ENCODE measurements around the gene ABRAXAS1.

ABRAXAS1 gene

DNA sequence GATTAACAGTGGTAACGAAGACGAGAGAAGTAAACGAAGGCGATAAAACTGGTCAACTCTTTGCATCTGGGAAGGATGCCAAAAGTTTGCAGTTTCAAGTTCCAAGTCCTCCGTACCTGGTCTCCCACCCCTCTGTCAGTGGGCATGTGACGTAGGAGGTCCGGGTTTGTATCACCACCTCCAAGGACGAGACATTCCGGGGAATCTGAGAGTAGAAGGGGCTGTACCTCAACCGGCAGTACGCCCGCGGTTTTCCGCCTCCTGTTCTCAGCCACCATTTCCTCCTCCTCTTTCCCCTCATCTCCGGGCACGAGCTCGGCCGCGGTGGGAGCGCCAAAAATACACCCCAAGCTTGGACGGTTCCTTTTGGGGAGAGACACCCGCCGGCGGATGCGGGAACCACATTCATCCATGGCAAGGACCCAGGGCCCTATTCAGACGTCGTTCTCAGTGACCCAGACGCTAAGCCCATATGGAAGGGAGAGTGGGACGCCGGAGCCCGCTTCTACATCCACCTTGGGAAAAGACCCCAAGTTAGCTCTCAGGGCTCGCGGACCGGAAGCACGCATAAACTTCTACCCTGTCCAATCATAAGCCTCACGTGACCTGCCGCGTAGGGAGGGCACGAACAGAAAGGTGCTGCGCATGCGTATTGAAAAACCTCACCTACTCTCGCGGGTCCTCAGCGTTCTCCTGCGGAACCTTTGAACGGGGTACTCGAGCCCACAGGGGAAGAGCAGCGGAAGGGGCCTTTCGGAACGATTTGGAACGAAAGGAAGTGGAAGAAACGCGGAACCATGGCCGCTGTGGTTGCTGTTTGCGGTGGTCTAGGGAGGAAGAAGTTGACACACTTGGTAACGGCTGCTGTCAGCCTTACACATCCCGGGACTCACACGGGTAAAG, 29.4 kb downstream of the ABRAXAS1 start, which contains the start of the genes HELQ and MRPS18C (continued):
- TF ChIP-seq, protein P1, sequence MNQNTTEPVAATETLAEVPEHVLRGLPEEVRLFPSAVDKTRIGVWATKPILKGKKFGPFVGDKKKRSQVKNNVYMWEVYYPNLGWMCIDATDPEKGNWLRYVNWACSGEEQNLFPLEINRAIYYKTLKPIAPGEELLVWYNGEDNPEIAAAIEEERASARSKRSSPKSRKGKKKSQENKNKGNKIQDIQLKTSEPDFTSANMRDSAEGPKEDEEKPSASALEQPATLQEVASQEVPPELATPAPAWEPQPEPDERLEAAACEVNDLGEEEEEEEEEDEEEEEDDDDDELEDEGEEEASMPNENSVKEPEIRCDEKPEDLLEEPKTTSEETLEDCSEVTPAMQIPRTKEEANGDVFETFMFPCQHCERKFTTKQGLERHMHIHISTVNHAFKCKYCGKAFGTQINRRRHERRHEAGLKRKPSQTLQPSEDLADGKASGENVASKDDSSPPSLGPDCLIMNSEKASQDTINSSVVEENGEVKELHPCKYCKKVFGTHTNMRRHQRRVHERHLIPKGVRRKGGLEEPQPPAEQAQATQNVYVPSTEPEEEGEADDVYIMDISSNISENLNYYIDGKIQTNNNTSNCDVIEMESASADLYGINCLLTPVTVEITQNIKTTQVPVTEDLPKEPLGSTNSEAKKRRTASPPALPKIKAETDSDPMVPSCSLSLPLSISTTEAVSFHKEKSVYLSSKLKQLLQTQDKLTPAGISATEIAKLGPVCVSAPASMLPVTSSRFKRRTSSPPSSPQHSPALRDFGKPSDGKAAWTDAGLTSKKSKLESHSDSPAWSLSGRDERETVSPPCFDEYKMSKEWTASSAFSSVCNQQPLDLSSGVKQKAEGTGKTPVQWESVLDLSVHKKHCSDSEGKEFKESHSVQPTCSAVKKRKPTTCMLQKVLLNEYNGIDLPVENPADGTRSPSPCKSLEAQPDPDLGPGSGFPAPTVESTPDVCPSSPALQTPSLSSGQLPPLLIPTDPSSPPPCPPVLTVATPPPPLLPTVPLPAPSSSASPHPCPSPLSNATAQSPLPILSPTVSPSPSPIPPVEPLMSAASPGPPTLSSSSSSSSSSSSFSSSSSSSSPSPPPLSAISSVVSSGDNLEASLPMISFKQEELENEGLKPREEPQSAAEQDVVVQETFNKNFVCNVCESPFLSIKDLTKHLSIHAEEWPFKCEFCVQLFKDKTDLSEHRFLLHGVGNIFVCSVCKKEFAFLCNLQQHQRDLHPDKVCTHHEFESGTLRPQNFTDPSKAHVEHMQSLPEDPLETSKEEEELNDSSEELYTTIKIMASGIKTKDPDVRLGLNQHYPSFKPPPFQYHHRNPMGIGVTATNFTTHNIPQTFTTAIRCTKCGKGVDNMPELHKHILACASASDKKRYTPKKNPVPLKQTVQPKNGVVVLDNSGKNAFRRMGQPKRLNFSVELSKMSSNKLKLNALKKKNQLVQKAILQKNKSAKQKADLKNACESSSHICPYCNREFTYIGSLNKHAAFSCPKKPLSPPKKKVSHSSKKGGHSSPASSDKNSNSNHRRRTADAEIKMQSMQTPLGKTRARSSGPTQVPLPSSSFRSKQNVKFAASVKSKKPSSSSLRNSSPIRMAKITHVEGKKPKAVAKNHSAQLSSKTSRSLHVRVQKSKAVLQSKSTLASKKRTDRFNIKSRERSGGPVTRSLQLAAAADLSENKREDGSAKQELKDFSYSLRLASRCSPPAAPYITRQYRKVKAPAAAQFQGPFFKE (tag by site-specific recombination; IDR thresholded peaks at IDR 0.05; ENCODE audit: borderline replicate concordance) = no peak
- TF ChIP-seq ZNF248 (tag by site-specific recombination; IDR thresholded peaks at IDR 0.05) = no peak
- no peak for TF ChIP-seq GFI1B (tag by site-specific recombination; IDR thresholded peaks at IDR 0.05)
- no peak for TF ChIP-seq PRDM1 (tag by site-specific recombination; IDR thresholded peaks at IDR 0.05)
- TF ChIP-seq ZNF202 (tag by site-specific recombination; IDR thresholded peaks at IDR 0.05; ENCODE audit: borderline replicate concordance) = no peak
- peak; percentile 91 for TF ChIP-seq SP7 (tag by site-specific recombination; IDR thresholded peaks at IDR 0.05)
- TF ChIP-seq, protein P2, sequence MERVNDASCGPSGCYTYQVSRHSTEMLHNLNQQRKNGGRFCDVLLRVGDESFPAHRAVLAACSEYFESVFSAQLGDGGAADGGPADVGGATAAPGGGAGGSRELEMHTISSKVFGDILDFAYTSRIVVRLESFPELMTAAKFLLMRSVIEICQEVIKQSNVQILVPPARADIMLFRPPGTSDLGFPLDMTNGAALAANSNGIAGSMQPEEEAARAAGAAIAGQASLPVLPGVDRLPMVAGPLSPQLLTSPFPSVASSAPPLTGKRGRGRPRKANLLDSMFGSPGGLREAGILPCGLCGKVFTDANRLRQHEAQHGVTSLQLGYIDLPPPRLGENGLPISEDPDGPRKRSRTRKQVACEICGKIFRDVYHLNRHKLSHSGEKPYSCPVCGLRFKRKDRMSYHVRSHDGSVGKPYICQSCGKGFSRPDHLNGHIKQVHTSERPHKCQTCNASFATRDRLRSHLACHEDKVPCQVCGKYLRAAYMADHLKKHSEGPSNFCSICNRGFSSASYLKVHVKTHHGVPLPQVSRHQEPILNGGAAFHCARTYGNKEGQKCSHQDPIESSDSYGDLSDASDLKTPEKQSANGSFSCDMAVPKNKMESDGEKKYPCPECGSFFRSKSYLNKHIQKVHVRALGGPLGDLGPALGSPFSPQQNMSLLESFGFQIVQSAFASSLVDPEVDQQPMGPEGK (tag by site-specific recombination; IDR thresholded peaks at IDR 0.05) = peak; percentile 51; the same call in 1 of the 2 replicates
- no peak for TF ChIP-seq ZNF140 (tag by site-specific recombination; IDR thresholded peaks at IDR 0.05)
- TF ChIP-seq ZNF747 (tag by site-specific recombination; IDR thresholded peaks at IDR 0.05) = no peak
- TF ChIP-seq ZNF10 (tag by site-specific recombination; IDR thresholded peaks at IDR 0.05) = no peak
- TF ChIP-seq ZNF324 (tag by site-specific recombination; IDR thresholded peaks at IDR 0.05) = peak; percentile 60
- TF ChIP-seq, protein P3, sequence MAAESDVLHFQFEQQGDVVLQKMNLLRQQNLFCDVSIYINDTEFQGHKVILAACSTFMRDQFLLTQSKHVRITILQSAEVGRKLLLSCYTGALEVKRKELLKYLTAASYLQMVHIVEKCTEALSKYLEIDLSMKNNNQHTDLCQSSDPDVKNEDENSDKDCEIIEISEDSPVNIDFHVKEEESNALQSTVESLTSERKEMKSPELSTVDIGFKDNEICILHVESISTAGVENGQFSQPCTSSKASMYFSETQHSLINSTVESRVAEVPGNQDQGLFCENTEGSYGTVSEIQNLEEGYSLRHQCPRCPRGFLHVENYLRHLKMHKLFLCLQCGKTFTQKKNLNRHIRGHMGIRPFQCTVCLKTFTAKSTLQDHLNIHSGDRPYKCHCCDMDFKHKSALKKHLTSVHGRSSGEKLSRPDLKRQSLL (tag by site-specific recombination; IDR thresholded peaks at IDR 0.05) = 0 out of 2 replicates have a peak, but pooled peaks have one; percentile 24
- TF ChIP-seq ZNF837 (tag by site-specific recombination; IDR thresholded peaks at IDR 0.05) = no peak
- TF ChIP-seq ZNF768 (tag by site-specific recombination; IDR thresholded peaks at IDR 0.05) = no peak
- no peak for TF ChIP-seq ZNF510 (tag by site-specific recombination; IDR thresholded peaks at IDR 0.05; ENCODE audit: insufficient replicate concordance)
- no peak for TF ChIP-seq ZNF311 (tag by site-specific recombination; IDR thresholded peaks at IDR 0.05; ENCODE audit: borderline replicate concordance)
- TF ChIP-seq ZBTB26 (tag by site-specific recombination; optimal IDR thresholded peaks at IDR 0.05) = peak; percentile 47
- TF ChIP-seq HOXD13 (CRISPR knock-in tag; IDR thresholded peaks at IDR 0.05; ENCODE audit: borderline replicate concordance) = no peak
- TF ChIP-seq ZNF548 (tag by site-specific recombination; IDR thresholded peaks at IDR 0.05) = no peak
- TF ChIP-seq ATF2 (tag by site-specific recombination; IDR thresholded peaks at IDR 0.05; ENCODE audit: low read depth) = peak; percentile 34; the same call in 1 of the 2 replicates
- TF ChIP-seq, protein P4, sequence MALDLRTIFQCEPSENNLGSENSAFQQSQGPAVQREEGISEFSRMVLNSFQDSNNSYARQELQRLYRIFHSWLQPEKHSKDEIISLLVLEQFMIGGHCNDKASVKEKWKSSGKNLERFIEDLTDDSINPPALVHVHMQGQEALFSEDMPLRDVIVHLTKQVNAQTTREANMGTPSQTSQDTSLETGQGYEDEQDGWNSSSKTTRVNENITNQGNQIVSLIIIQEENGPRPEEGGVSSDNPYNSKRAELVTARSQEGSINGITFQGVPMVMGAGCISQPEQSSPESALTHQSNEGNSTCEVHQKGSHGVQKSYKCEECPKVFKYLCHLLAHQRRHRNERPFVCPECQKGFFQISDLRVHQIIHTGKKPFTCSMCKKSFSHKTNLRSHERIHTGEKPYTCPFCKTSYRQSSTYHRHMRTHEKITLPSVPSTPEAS (tag by site-specific recombination; IDR thresholded peaks at IDR 0.05) = 0 out of 2 replicates have a peak, but pooled peaks have one; percentile 8
- TF ChIP-seq ZNF211 (tag by site-specific recombination; IDR thresholded peaks at IDR 0.05; ENCODE audit: low read depth) = no peak
- peak; percentile 85 for TF ChIP-seq YY1 (tag by site-specific recombination; IDR thresholded peaks at IDR 0.05)
- peak; percentile 9; the same call in 1 of the 2 replicates for TF ChIP-seq ZNF610 (tag by site-specific recombination; IDR thresholded peaks at IDR 0.05; ENCODE audit: borderline replicate concordance)
- TF ChIP-seq, protein P5, sequence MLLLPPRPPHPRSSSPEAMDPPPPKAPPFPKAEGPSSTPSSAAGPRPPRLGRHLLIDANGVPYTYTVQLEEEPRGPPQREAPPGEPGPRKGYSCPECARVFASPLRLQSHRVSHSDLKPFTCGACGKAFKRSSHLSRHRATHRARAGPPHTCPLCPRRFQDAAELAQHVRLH (tag by site-specific recombination; IDR thresholded peaks at IDR 0.05) = peak; percentile 85; the same call in 1 of the 2 replicates
